ENCODE results near the gene TP53TG3. TPM values are rescaled to one million over a fixed set of nuclear protein-coding genes. Genes with fewer than 3 reads are reported as not detected.
"Not testable (repeated sequence)": the region's sequence is repeated elsewhere in the genome, so short reads cannot be mapped to it uniquely, and the experiment has no call there.

The TP53TG3 gene
- total RNA-seq, 1 donor from 2014 or later, result not detected

GRCh38 chr16:32632096-32632495 is 43.9 kb downstream of the TP53TG3 start:
- not testable (repeated sequence) for H3K9ac ChIP-seq; H3K27me3 Mint-ChIP-seq (ENCODE audit: insufficient read depth, low read depth); H3K27ac Mint-ChIP-seq

More at GRCh38 chr16:32632096-32632495, 43.9 kb downstream of the TP53TG3 start:
- not testable (repeated sequence) for H3K4me2 ChIP-seq; H3K9me3 Mint-ChIP-seq; H3K9me3 ChIP-seq (ENCODE audit: low read depth); H3K27ac ChIP-seq; H3F3A ChIP-seq (ENCODE audit: low read depth); H3K27me3 ChIP-seq; H4K20me1 ChIP-seq (ENCODE audit: low read depth); H3K4me3 Mint-ChIP-seq; H3K4me3 ChIP-seq; DNase-seq (ENCODE audit: low spot score); H3K4me1 Mint-ChIP-seq; H2AFZ ChIP-seq (replicated peaks); H3K4me1 ChIP-seq; H3K36me3 ChIP-seq; H3K36me3 Mint-ChIP-seq; H3K79me2 ChIP-seq (ENCODE audit: low read depth)

Small RNA genes within 50 kb of the gene (small RNA-seq; reads per million reads assigned to genes)
- not detected for gene AC138907.6
